GM12872 (cell line): ENCODE results near the gene SRSF5.

Source experiments
- CTCF ChIP-seq: IDR thresholded peaks from 3 replicates; pipeline ENCODE4 v1.5.1; 2011; ENCODE audit warnings: low read depth, mild to moderate bottlenecking, low read length, moderate library complexity; ENCODE audit not compliant: insufficient read depth

Gene SRSF5

GRCh38 chr14:69773571-69774276, 6.8 kb downstream of the SRSF5 start:
- no peak for TF ChIP-seq CTCF

DNA sequence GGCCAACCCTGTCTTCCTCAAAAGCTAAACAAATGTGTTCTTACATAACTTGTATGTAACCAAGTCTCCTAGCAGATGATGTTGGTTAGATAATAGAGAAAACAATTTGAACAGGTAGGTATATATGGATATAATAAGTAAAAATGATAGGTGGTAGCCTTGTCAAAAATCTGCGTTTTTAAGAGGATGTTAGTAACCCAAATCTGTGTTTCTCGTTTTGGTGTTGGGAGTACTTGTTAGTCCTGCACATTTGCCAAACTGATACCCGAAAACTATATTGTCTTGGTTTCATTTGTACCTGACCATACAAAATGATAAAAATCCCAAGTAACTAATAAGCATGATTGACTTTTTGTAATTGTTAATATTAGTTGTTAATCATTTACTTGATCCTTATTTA, 8.1 kb downstream of the SRSF5 start:
- no peak for TF ChIP-seq CTCF

- no peak for TF ChIP-seq CTCF
Observed at GRCh38 chr14:69776875-69777453, 10.0 kb downstream of the SRSF5 start.

DNA sequence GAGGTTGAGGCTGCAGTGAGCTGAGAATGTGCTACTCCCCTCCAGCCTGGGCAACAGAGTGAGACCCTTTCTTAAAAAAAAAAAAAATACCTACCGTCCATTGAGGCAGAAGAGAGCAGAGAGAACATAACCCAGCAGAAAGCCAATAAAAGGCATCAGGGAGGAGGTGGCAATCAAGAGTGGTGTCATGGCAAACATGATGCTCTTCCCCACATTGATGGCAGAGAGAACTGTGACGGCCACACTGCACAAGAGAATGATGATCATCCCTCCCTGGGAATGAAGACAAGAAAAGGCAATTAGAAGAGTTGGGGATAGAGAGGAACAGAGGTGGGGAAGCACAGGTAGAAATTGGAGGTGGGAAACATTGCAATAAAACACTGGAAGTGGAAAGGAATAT, 12.1 kb downstream of the SRSF5 start:
- no peak for TF ChIP-seq CTCF

DNA sequence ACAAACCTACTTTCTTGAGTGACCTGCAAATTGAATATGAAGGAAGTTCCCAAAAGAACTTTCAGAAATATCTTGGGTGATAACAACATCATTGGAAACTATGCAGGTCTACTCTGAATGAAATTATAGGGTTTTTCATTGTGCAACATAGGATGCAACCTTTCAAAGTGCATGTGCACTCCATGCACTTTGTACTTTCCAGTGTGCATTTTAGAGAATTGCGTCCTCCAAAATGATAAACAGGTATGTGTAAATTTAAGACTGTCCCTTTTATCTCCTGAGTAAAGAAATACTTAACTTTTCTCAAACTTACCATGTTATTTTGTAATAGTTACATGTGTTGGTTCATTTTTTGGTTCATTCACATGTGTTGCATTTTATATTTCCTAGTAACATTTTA, 13.2 kb downstream of the SRSF5 start:
- TF ChIP-seq CTCF = no peak

- no peak for TF ChIP-seq CTCF
Observed at GRCh38 chr14:69780952-69781351, 14.0 kb downstream of the SRSF5 start.

- no peak for TF ChIP-seq CTCF
Observed at GRCh38 chr14:69784942-69785341, 18.0 kb downstream of the SRSF5 start.
